Breast epithelium (tissue), 3 donors: ENCODE results near the gene PUSL1.

Experiments used
- CTCF ChIP-seq, 3 donors: fragments of 450-650 bp; IDR thresholded peaks; one replicate each; pipeline ENCODE4 v1.5.1; 2016 to 2017; ENCODE audit warnings: antibody characterized with exemption in 3 of 3, mild to moderate bottlenecking in 3 of 3, moderate library complexity in 3 of 3
- POLR2A ChIP-seq: fragments of 450-650 bp; IDR thresholded peaks from one replicate; pipeline ENCODE4 v1.6.1; 2016; ENCODE audit warnings: antibody characterized with exemption, mild to moderate bottlenecking, moderate library complexity
- POLR2AphosphoS5 ChIP-seq, 3 donors: sonication (generic); formaldehyde crosslinking; IDR thresholded peaks; one replicate each; pipeline ENCODE4 v1.6.1; 2017; ENCODE audit warnings: antibody characterized with exemption in 3 of 3

DNA sequence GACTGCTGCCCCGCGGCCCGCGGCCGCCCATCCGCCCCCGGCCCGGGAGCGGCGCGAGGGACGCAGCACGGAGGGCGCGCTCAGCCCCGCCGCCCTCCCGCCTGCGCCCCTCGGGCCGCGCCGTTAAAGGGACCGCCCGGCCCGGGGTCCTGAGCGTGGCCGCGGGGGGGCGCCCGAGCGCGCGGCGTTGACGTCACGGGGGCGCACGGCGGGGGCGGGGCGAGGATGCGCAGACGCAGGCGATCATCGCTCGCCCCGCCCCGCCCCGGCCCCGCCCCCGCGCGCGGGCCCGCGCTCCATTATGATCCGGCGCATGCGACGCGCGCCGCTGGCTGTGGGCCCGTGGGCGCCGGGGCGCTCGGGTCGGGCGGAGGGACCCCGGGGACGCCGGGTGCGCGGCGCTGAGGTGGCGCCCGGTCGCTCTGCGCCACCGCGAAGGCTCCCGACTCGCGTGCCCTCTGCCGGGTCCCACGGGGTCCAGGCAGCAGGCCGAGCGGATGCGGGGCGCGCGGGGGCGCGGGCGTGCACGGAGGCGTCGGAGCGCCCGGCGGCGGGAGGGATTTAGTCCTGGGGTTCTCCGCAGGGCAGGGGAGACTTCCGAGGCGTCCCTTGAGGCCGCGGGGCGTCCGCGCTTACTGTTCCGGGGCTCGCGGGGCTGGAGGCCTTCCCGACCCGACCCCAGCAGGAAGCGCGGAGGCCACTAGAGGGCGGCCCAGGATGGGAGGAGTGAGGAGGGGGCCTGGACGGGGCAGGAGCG lies 41.0 kb downstream of the PUSL1 start, which contains the start of gene DVL1:
- peak in 2 of 3 donors; percentile 40 to 52 for TF ChIP-seq CTCF (IDR thresholded peaks at IDR 0.05)
- TF ChIP-seq POLR2AphosphoS5 (IDR thresholded peaks at IDR 0.05): peak in 2 of 3 donors; percentile 11 to 16
- no peak for TF ChIP-seq POLR2A
